ENCODE measurements around the gene SDC3.

SDC3 gene

GRCh38 chr1:30928789-30929134 lies 20.2 kb upstream of the SDC3 start:
- in situ Hi-C loops (cut with MboI; ENCODE audit: low sequenced_read_pairs): no loop called here

- in situ Hi-C loops (cut with MboI; ENCODE audit: low sequenced_read_pairs): no loop called here
Measured at GRCh38 chr1:30928171-30928570, 19.6 kb upstream of the SDC3 start.

DNA sequence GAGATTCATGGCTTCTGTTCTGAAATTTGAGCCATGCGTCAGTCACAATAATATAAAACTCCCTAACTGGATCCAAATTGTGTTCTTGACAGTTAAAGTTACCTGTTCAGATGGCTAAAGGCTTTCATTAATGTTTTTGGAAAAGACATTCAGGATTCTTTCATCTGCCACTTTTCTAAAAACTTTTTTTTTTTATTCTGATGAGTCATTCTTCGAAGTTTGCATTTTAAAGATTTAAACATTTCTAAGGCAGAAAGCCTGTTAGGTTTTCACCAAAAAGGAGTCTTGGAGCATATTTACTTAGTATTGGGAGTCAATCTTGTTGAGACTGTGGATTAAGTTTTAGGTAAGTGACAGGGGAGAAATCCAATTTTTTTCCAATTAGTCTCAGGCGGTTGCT lies 18.9 kb upstream of the SDC3 start:
- in situ Hi-C loops (cut with MboI; ENCODE audit: low sequenced_read_pairs): no loop called here

DNA sequence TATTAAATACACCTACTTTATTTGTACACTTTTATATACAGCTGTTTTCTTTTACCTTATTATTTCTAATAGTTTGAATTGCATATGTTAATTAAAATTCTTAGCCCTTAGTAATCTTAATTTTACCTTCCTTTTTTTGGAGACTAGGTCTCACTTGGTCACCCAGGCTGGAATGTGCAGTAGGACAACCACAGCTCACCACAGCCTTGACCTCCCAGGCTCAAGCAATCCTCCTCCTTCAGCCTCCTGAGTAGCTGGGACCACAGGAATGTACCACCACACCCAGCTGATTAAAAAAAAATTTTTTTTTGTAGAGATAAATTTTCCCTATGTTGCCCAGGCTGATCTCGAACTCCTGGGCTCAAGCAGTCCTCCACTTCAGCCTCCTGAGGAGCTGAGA lies 15.0 kb upstream of the SDC3 start:
- in situ Hi-C loops (cut with MboI; ENCODE audit: low sequenced_read_pairs): no loop called here

GRCh38 chr1:30920827-30921226 lies 12.3 kb upstream of the SDC3 start:
- in situ Hi-C loops (cut with MboI; ENCODE audit: low sequenced_read_pairs): no loop called here

DNA sequence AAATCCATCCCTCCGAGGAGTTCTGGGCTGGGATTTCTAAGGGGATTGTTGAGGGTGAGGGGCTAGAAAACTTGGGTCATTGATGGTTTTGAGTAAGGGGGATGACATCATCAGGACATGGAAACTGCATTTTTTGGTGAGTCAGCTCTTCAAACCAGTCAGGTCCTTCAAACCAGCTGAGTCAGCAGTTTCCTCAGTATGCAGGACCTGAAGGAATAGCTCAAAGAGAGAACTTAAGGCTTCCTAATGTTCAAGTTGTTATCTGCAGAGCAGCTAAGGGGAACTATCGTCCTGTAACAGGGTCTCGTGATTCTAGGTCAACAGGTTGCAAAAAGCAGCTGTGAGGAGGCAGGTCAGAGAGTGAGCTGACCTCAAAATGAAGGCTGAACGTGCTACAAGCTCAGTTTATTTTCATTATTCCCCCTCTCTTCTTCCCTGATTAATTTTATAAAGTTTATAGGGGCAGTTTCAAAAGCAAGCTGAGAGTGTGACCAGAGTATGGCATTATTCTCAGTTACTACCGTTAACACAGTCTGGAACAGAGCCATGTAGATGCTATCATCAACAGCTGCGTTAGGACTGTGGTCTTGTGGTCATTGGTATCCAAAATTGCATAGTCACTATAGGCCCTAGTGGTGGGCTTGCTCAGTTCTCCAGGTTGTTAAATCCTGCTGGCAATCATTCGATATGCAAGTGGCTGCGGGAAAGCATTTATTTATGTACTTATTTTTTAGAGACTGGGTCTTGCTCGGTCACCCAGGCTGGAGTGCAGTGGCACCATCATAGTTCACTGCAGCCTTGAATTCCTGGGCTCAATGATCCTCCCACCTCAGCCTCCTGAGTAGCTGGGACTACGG lies 10.7 kb upstream of the SDC3 start:
- in situ Hi-C loops (cut with MboI; ENCODE audit: low sequenced_read_pairs): no loop called here

- in situ Hi-C loops (cut with MboI; ENCODE audit: low sequenced_read_pairs): no loop called here
Measured at GRCh38 chr1:30916296-30916695, 7.7 kb upstream of the SDC3 start.

DNA sequence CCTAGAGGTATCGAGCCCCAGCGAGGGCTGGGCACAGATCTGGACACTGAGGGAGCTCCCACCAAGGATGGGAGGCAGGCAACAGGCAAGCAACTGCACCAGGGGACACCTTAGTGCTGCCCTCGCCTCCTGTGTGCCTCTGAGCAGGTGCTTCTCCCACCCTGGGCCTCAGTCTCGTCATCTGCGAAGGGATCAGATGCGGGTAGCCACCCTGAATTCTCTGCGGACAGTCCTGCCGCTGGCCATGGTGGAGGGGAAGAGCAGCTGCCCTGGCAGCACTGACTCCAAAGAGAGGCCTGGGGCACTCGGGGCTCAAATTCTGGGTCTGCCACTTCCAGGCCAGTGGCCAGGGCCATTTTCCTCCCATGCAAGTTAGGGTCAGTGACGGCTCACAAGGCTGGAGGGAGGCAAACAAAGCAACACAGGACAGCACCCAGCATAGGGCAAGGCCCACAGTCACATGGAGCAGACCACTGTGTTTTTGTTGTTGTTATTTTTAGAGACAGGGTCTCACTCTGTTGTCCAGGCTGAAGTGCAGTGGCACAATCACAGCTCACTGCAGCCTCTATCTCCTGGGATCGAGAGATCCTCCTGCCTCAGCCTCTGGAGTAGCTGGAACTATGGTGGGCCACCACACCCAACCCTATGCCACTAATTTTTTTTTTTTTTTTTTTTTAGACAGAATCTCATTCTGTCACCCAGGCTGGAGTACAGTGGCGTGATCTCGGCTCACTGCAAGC lies 7.1 kb upstream of the SDC3 start:
- in situ Hi-C loops (cut with MboI; ENCODE audit: low sequenced_read_pairs): no loop called here

DNA sequence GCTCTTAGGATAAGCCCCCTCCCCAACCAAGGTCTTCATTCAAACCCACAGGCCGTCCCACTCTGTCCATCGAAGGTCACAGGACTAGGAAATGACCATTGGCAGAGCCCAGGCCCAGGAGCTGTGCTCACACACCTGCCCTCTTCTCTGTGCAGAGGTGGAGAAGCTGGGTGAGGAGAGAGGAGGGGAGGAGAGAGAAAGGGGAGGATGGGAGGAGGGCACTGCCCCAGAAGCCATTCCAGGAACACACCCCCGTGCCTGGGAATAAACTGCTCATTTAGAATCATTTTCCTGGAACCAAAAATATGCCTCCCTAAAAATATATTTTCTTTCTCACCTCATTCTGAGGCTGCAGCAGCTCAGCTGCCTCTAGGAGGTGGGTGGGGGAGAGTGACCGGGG lies 6.4 kb upstream of the SDC3 start:
- in situ Hi-C loops (cut with MboI; ENCODE audit: low sequenced_read_pairs): loop anchor here (5.0 kb wide), 2 partner anchors 113 to 198 kb away; no protein-coding TSS in a partner anchor

DNA sequence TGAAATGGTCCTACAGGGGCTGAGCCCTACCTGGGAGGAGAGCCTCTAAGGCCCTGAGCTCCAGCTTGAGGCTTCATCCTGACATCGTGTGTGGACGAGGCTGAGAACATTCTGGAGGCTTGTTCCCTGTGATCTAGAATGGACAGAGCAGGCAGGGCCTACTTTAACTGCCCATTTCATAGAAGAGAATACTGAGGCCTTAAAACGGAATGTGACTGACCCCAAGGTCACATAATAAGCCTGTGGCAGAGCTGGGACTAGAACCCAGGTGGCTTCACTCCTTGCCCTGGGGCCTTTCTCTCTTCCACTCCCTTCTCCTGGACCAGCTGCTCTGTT lies 6.0 kb upstream of the SDC3 start:
- in situ Hi-C loops (cut with MboI; ENCODE audit: low sequenced_read_pairs): loop anchor here (5.0 kb wide), 2 partner anchors 112 to 197 kb away; no protein-coding TSS in a partner anchor

DNA sequence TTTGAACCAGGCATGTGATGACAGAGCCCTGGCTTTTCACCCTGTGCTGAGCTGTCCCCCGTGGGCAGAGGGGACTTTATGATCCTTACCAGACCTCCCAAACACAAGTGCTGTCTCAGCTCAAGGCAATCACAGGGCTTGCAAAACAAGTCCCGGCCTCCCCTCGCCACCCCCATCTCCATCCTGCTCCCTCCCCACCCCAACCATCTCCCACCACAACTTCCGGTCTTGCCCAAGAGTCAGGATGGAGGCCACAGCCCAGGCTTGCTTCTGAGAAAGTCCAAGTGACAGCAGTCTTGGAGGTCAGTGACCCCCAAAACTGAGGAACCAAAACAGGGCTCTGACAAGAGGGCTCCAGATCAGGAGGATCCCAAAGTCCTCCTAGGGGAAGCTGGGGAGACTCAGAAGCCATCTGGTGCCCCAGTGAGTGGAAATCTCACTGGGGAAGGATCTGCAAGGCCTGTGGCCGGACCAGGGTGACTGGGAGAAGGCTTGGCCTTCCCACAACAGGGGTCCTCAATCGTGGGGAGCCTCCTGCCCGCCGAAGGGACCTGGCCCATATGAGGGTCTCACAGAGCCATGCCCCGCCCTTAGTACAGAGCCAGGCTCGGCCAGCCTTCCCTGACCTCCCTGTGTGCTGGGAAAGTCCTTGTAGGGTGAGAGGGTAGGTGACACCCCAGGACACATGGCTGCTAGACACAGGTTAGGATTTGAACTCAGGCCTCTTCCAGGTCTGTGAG lies 4.5 kb upstream of the SDC3 start:
- in situ Hi-C loops (cut with MboI; ENCODE audit: low sequenced_read_pairs): loop anchor here (5.0 kb wide), 2 partner anchors 111 to 196 kb away; no protein-coding TSS in a partner anchor

GRCh38 chr1:30912224-30912623 lies 3.7 kb upstream of the SDC3 start:
- in situ Hi-C loops (cut with MboI; ENCODE audit: low sequenced_read_pairs): loop anchor here (5.0 kb wide), 2 partner anchors 110 to 195 kb away; no protein-coding TSS in a partner anchor

- in situ Hi-C loops (cut with MboI; ENCODE audit: low sequenced_read_pairs): loop anchor here (5.0 kb wide), 2 partner anchors 109 to 194 kb away; no protein-coding TSS in a partner anchor
Measured at GRCh38 chr1:30911059-30911954, 2.7 kb upstream of the SDC3 start.

- in situ Hi-C loops (cut with MboI; ENCODE audit: low sequenced_read_pairs): loop anchor here (5.0 kb wide), 2 partner anchors 107 to 192 kb away; no protein-coding TSS in a partner anchor
Measured at GRCh38 chr1:30909365-30910068, 959 bp upstream of the SDC3 start.

DNA sequence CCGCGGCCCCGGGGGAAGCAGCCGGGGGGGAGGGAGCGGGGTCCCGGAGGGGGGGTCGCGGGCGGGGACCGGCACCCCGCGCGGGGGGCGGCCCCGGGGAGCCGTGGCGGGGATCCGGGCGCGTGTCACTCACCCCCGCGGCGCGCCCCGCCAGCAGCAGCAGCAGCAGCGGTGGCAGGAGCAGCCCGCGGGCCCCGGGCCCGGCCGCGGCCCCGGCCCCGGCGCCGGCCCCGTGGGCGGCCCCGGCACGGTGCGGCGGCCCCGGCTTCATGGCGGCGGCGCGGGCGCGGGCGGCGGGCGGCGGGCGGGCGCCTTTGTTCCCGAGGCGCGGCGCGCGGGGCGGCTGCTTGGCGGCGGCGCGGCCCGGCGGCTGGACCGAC lies 252 bp downstream of the SDC3 start:
- in situ Hi-C loops (cut with MboI; ENCODE audit: low sequenced_read_pairs): no loop called here

GRCh38 chr1:30907481-30908315 lies 860 bp downstream of the SDC3 start:
- in situ Hi-C loops (cut with MboI; ENCODE audit: low sequenced_read_pairs): no loop called here

GRCh38 chr1:30906631-30907441 lies 1.7 kb downstream of the SDC3 start:
- in situ Hi-C loops (cut with MboI; ENCODE audit: low sequenced_read_pairs): no loop called here

Measured in HL-60/S4 (cell line).